Measurements from ENCODE around the gene GOT1.
A peak's percentile ranks its signal among the peaks of the same experiment; 100 is the strongest.

GOT1 gene

GRCh38 chr10:99433378-99434020, 3.1 kb upstream of the GOT1 start:
- no peak for DNase-seq

GRCh38 chr10:99432881-99433280, 2.5 kb upstream of the GOT1 start:
- DNase-seq, result no peak

- DNase-seq, result no peak
Observed at GRCh38 chr10:99432047-99432446, 1.6 kb upstream of the GOT1 start.

GRCh38 chr10:99431190-99431760, 851 bp upstream of the GOT1 start:
- peak in 44 of 56 donors; percentile 4 to 83 (median 47) for DNase-seq

- DNase-seq, result peak in 1 of 56 donors; percentile 54
Observed at GRCh38 chr10:99430116-99430450, 341 bp downstream of the GOT1 start.

- no peak for DNase-seq
Observed at GRCh38 chr10:99429517-99430095, 818 bp downstream of the GOT1 start.

GRCh38 chr10:99427566-99428190, 2.7 kb downstream of the GOT1 start:
- no peak for DNase-seq

- DNase-seq, result no peak
Observed at GRCh38 chr10:99426689-99427088, 3.7 kb downstream of the GOT1 start.

GRCh38 chr10:99425204-99425603, 5.2 kb downstream of the GOT1 start:
- no peak for DNase-seq

GRCh38 chr10:99424656-99425055, 5.8 kb downstream of the GOT1 start:
- DNase-seq, result no peak

GRCh38 chr10:99422529-99423096, 7.8 kb downstream of the GOT1 start:
- DNase-seq, result no peak

- DNase-seq, result no peak
Observed at GRCh38 chr10:99421233-99421739, 9.1 kb downstream of the GOT1 start.

GRCh38 chr10:99419688-99420087, 10.7 kb downstream of the GOT1 start:
- no peak for DNase-seq

GRCh38 chr10:99418910-99419624, 11.4 kb downstream of the GOT1 start:
- DNase-seq, result no peak

GRCh38 chr10:99412099-99412498, 18.3 kb downstream of the GOT1 start:
- DNase-seq, result no peak

- DNase-seq, result no peak
Observed at GRCh38 chr10:99411546-99411945, 18.9 kb downstream of the GOT1 start.

- DNase-seq, result no peak
Observed at GRCh38 chr10:99410876-99411275, 19.5 kb downstream of the GOT1 start.

- no peak for DNase-seq
Observed at GRCh38 chr10:99410146-99410545, 20.3 kb downstream of the GOT1 start.

- no peak for DNase-seq
Observed at GRCh38 chr10:99406149-99406548, 24.3 kb downstream of the GOT1 start.

- DNase-seq, result no peak
Observed at GRCh38 chr10:99403674-99404073, 26.8 kb downstream of the GOT1 start.

GRCh38 chr10:99399664-99400063, 30.8 kb downstream of the GOT1 start:
- DNase-seq, result no peak

GRCh38 chr10:99396471-99396870, 34.0 kb downstream of the GOT1 start:
- DNase-seq, result no peak

Measured in amygdala (tissue), 56 donors.